ENCODE results near the gene EIF3K. TPM values are rescaled to one million over a fixed set of nuclear protein-coding genes. Genes with fewer than 3 reads are reported as not detected.

Gene EIF3K
- total and polyA plus RNA-seq, 2 of the 13 experiments (the other 11 are each of a cell fraction or from before 2014, with no cell fraction given) = 179 to 258 TPM

DNA sequence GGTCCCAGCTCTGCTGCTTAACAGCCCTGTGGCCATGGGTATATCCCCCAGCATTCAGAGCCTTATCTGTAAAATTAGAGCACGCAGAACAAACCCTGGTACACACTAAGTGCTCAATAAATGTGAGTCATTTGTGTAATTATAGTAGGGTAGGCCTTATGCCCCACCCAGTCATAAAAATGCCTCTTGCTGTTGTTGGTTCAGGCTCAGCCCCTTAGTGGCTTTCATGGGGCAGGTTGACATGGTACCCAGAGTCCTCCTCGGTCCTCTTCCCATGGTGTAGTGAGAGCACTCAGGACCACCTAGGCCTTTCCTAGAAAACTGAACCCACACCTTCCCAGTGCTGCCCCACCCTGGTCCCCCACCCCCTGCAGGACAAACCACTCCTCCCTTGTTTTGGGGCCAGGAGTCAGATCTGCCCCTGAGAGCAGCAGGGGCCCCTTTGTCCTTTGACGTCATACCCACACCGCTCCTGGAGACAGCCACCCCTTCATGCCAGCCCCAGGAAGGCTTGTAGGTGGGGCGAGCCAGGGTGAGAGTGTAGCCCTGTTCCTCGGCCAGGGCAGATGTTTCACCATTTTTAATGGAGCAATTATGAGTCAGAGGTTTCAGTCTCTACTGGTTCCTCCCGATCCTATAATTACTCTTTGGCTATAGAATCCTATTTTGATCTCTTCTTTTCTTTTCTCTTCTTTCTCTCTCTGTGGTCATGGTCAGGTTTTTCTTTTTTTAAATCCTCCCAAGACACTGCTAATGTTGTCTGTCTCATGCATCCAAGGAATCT, 65.3 kb downstream of the EIF3K start (continued):
- TF ChIP-seq, protein P1, sequence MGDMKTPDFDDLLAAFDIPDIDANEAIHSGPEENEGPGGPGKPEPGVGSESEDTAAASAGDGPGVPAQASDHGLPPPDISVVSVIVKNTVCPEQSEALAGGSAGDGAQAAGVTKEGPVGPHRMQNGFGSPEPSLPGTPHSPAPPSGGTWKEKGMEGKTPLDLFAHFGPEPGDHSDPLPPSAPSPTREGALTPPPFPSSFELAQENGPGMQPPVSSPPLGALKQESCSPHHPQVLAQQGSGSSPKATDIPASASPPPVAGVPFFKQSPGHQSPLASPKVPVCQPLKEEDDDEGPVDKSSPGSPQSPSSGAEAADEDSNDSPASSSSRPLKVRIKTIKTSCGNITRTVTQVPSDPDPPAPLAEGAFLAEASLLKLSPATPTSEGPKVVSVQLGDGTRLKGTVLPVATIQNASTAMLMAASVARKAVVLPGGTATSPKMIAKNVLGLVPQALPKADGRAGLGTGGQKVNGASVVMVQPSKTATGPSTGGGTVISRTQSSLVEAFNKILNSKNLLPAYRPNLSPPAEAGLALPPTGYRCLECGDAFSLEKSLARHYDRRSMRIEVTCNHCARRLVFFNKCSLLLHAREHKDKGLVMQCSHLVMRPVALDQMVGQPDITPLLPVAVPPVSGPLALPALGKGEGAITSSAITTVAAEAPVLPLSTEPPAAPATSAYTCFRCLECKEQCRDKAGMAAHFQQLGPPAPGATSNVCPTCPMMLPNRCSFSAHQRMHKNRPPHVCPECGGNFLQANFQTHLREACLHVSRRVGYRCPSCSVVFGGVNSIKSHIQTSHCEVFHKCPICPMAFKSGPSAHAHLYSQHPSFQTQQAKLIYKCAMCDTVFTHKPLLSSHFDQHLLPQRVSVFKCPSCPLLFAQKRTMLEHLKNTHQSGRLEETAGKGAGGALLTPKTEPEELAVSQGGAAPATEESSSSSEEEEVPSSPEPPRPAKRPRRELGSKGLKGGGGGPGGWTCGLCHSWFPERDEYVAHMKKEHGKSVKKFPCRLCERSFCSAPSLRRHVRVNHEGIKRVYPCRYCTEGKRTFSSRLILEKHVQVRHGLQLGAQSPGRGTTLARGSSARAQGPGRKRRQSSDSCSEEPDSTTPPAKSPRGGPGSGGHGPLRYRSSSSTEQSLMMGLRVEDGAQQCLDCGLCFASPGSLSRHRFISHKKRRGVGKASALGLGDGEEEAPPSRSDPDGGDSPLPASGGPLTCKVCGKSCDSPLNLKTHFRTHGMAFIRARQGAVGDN (CRISPR knock-in tag; IDR thresholded peaks at IDR 0.05) = peak; percentile 2; the same call in 1 of the 2 replicates

DNA sequence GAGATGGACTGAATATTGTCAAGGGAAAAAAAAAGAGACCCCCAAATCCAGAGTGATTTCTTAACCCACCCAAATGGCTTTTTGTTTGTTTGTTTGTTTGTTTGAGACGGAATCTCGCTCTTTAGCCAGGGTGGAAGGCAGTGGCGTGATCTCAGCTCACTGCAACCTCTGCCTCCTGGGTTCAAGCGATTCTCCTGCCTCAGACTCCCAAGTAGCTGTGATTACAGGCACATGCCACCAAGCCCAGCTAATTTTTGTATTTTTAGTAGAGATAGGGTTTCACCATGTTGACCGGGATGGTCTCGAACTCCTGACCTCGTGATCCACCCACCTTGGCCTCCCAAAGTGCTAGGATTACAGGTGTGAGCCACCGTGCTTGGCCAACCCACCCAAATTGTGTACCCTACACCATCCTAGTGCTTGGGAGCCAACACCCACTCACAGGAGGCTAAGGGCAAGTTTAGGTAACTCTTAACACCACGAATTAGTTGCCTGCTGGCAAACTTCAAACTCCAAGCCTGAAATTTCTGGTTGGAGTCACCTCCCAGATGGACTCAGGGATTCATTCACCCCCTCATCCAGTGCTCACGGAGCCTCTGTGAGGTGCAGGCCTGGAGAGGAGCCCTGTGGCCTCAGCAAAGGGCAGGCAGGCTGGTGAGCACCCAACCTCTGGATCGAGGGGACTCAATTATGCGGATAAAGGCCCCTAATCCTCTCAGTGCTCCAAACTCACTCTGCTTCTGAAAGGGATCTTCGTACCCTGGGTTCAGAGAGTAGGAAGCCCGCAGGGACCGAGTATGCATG, 66.1 kb downstream of the EIF3K start:
- WGBS (ENCODE audit: low lambda C conversion rate) = 79% methylated on average over 9 of the region's 15 CpGs
- intact Hi-C loops (cut with micrococcal nuclease; ENCODE audit: unreplicated experiment) = loop anchor here (5.0 kb wide), 1 partner anchor 33 kb away; no protein-coding TSS in a partner anchor
- Histone ChIP-seq H3K36me3 (replicated peaks in 1 of 2; ENCODE audit: control insufficient read depth in 1 of 2, insufficient read depth in 2 of 2, low read length in 2 of 2) (peaks cover 8 to 10% of the 10 kb centered on the region in 2 experiments; a peak in 4 of 5 replicates), H3K79me2 (ENCODE audit: insufficient read depth, low read length) (peaks cover 98% of the 10 kb centered on the region), H4K20me1 (ENCODE audit: insufficient read depth, low read length) (peaks cover 3% of the 10 kb centered on the region; the same call in 1 of the 2 replicates), H3K4me2 (ENCODE audit: low read depth, low read length) (peak overlapping the region; percentile 68), H3K4me3 (replicated peaks in 1 of 3; ENCODE audit: insufficient read depth in 1 of 3, low read depth in 2 of 3, low read length in 3 of 3) (peak overlapping the region in 1 of 3 experiments; percentile 49; a peak in 2 of 6 replicates), H3K9me3 (ENCODE audit: low read length) (no peaks in the 10 kb centered on the region), H3K27me3 (ENCODE audit: control insufficient read depth in 1 of 2, insufficient read depth in 2 of 2, low read length in 2 of 2) (no peaks in the 10 kb centered on the region), H2AFZ (ENCODE audit: low read length) (no peak overlapping the region), H3K4me1 (ENCODE audit: insufficient read depth, low read length) (peaks cover 99% of the 10 kb centered on the region), H3K27ac (ENCODE audit: extremely low read length, insufficient read depth, low read length) (peak overlapping the region; percentile 85), H3K9ac (ENCODE audit: insufficient read depth, low read depth, low read length) (peak overlapping the region; percentile 67)
- ChIA-PET CTCF (ENCODE audit: low intra/inter-chr PET ratio, low total read pairs) (interaction anchor here (1.2 kb wide), 1 partner anchor 50 kb away, joined by 3 read pairs; no protein-coding TSS in a partner anchor), POLR2A (interaction anchor here (1.3 to 3.4 kb wide), 7 partner anchors 13 to 43 kb away, joined by 4 to 51 read pairs (median 6); partner anchors contain the start of gene ACTN4)
- ATAC-seq (no peak; the same call in 2 of the 3 replicates), FAIRE-seq (no peak), DNase-seq (ENCODE audit: low spot score) (no peak)
- BruUV-seq (replicated peaks) = no TSS peak
- in situ Hi-C loops (cut with HindIII; ENCODE audit: extremely low pct_ligation_motif_present, low pct_unique_long_range_greater_than_20kb) = no loop called here
- TF ChIP-seq ZNF263 (CRISPR knock-in tag; IDR thresholded peaks at IDR 0.05) (peak; percentile 89), RBM22 (optimal IDR thresholded peaks at IDR 0.05; ENCODE audit: low read length) (peak; percentile 48), REPIN1 (CRISPR knock-in tag; IDR thresholded peaks at IDR 0.05; ENCODE audit: borderline replicate concordance, low read depth) (no peak), HDAC1 (CRISPR knock-in tag; IDR thresholded peaks at IDR 0.05) (no peak), SCMH1 (CRISPR knock-in tag; IDR thresholded peaks at IDR 0.05; ENCODE audit: borderline replicate concordance) (no peak)
- TF ChIP-seq, protein P2, sequence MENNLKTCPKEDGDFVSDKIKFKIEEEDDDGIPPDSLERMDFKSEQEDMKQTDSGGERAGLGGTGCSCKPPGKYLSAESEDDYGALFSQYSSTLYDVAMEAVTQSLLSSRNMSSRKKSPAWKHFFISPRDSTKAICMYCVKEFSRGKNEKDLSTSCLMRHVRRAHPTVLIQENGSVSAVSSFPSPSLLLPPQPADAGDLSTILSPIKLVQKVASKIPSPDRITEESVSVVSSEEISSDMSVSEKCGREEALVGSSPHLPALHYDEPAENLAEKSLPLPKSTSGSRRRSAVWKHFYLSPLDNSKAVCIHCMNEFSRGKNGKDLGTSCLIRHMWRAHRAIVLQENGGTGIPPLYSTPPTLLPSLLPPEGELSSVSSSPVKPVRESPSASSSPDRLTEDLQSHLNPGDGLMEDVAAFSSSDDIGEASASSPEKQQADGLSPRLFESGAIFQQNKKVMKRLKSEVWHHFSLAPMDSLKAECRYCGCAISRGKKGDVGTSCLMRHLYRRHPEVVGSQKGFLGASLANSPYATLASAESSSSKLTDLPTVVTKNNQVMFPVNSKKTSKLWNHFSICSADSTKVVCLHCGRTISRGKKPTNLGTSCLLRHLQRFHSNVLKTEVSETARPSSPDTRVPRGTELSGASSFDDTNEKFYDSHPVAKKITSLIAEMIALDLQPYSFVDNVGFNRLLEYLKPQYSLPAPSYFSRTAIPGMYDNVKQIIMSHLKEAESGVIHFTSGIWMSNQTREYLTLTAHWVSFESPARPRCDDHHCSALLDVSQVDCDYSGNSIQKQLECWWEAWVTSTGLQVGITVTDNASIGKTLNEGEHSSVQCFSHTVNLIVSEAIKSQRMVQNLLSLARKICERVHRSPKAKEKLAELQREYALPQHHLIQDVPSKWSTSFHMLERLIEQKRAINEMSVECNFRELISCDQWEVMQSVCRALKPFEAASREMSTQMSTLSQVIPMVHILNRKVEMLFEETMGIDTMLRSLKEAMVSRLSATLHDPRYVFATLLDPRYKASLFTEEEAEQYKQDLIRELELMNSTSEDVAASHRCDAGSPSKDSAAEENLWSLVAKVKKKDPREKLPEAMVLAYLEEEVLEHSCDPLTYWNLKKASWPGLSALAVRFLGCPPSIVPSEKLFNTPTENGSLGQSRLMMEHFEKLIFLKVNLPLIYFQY (CRISPR knock-in tag; IDR thresholded peaks at IDR 0.05; ENCODE audit: borderline replicate concordance) = no peak
- TF ChIP-seq, protein P3, sequence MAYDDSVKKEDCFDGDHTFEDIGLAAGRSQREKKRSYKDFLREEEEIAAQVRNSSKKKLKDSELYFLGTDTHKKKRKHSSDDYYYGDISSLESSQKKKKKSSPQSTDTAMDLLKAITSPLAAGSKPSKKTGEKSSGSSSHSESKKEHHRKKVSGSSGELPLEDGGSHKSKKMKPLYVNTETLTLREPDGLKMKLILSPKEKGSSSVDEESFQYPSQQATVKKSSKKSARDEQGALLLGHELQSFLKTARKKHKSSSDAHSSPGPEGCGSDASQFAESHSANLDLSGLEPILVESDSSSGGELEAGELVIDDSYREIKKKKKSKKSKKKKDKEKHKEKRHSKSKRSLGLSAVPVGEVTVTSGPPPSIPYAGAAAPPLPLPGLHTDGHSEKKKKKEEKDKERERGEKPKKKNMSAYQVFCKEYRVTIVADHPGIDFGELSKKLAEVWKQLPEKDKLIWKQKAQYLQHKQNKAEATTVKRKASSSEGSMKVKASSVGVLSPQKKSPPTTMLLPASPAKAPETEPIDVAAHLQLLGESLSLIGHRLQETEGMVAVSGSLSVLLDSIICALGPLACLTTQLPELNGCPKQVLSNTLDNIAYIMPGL (CRISPR knock-in tag; IDR thresholded peaks at IDR 0.05; ENCODE audit: borderline replicate concordance in 1 of 2, low read depth in 1 of 2) = no peak

Data from HepG2 (cell line).